Psoas muscle (tissue), 8 donors: ENCODE measurements around the gene ZCCHC3. TPM values are rescaled to one million over a fixed set of nuclear protein-coding genes. Genes with fewer than 3 reads are reported as not detected.
"Not testable (repeated sequence)": the region's sequence is repeated elsewhere in the genome, so short reads cannot be mapped to it uniquely, and the experiment has no call there.

Experiments
- ATAC-seq, 4 donors: fragments of 200-7000 bp; cut with Tn5 transposase; one replicate each; pipeline ENCODE4 v1.9.1; 2020; ENCODE audit warnings: moderate library complexity in 3 of 4, mild to moderate bottlenecking in 2 of 4
- DNase-seq, 2 donors: peaks; one replicate each; pipeline ENCODE4 v3.0.0-alpha.2; 2020
- H3K27ac ChIP-seq: fragments of 200-600 bp; one replicate; pipeline ENCODE4 v1.8.0; 2022
- H3K27me3 ChIP-seq, 3 donors: fragments of 200-600 bp in 1 of 3; one replicate each; pipeline versions ENCODE4 v1.6.1 to v1.8.0; 2013 to 2022; ENCODE audit warnings: low read length in 2 of 3, mild to moderate bottlenecking in 2 of 3, moderate library complexity in 1 of 3; ENCODE audit not compliant: insufficient read depth in 3 of 3
- H3K36me3 ChIP-seq, 2 donors: fragments of 200-600 bp in 1 of 2; one replicate each; pipeline versions ENCODE4 v1.6.1 to v1.8.0; 2013 to 2022; ENCODE audit warnings: low read depth in 1 of 2, mild to moderate bottlenecking in 1 of 2, moderate library complexity in 1 of 2; ENCODE audit not compliant: insufficient read depth in 1 of 2
- H3K4me1 ChIP-seq: fragments of 200-600 bp; one replicate; pipeline ENCODE4 v1.8.0; 2022
- H3K4me3 ChIP-seq: fragments of 200-600 bp; one replicate; pipeline ENCODE4 v1.8.0; 2022; ENCODE audit warnings: mild to moderate bottlenecking
- H3K9me3 ChIP-seq: fragments of 200-600 bp; one replicate; pipeline ENCODE4 v1.8.0; 2022
- CTCF ChIP-seq: fragments of 200-600 bp; IDR thresholded peaks from one replicate; pipeline ENCODE4 v1.8.0; 2022; ENCODE audit warnings: antibody characterized with exemption
- WGBS, 3 donors: extraction: QIAGEN DNeasy Blood & Tissue Kit; methylation state at CpG; one replicate each; pipeline versions ENCODE4 v1.1.6 to v1.1.7; 2013; 5-methylcytosine and 5-hydroxymethylcytosine counted together
- intact Hi-C, 2 donors: fragments of 100-400 bp; cut with DNase I; formaldehyde crosslinking; loops; one replicate each; pipeline versions ENCODE4 v1.11.0 to v1.14.2; 2022
- polyA plus RNA-seq, 3 donors: library from polyadenylated mRNA; stranded (reverse); fragments of 200-250 nt; gene quantifications; one replicate each; pipeline ENCODE4 v1.2.3, GENCODE V29; 2013
- total RNA-seq, 4 donors: library from RNA; stranded (reverse); fragmentation: NEBNext Ultra II Directional in 2 of 4; extraction: Animal tissue kit (Norgen Biotek cat#: 25700) in 2 of 4; gene quantifications; one replicate each; pipeline versions ENCODE4 v1.2.1 to v1.2.4, GENCODE V29; 2021 to 2023
- donor health status: healthy with polysubstance abuse.
- donor health status: DM: no; HTN: no; CAD: no; lungs with moderate emphysema.
- donor health status: Bipolar disorder and iron deficiency.
- donor health status: healthy.
- donor health status: DM: yes; HTN: yes; CAD: no.
- donor health status: DM: no; HTN: no; CAD: no.
- donor health status: DM: no; HTN: no; CAD: no.
- donor health status: DM: yes; HTN: yes; CAD: no.

Gene ZCCHC3
- total and polyA plus RNA-seq, 7 donors, result 6.8 to 10.2 (median 9.3) TPM

DNA sequence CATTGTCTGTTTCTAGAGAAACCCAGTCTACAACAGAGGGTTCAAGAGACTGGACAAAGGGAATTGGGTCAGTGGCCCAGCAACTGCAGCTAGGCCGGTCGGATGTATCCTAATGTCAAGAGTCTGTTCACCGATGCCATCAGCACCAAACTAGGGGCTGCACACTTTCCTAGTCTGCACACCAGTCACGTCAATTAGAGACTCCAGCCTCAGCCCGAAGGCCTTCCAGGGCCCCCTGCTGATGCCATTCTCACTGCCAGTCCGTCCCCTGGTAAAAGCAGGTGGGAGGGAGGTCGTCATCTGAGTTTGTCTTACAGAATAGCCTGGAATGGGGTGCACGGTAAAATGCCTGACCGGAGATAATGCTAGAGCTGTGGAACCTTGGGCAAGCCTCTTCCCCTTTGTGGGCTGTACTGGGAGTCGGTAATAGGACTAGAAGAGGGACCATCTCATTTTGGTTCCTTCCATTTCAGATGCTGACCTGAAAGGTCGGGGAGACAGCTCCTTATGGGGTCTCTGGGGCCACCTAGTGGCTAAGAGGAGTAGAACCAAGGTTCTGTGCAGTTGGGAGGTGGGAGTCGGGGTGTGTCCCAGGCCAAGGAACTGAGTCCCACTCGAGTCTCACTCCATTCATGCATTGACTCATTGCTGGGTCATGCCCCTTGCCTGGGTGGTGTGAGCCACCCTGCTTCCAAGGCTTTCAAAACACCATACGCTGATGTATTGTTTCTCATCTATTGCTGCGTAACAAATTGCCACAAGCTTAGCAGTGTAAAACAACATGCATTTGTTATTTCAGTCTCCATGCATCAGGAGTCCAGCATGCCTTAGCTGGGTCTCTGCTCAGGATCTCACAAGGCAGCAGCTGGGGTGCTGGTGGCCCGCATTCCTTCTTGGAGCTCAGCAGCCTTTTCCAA is 33.1 kb downstream of the ZCCHC3 start:
- H3K27ac ChIP-seq, result no peak overlapping the region
- H3K9me3 ChIP-seq, result no peaks in the 10 kb centered on the region
- no peaks in the 10 kb centered on the region for H3K27me3 ChIP-seq
- intact Hi-C loops, result loop anchor here in 1 of 2 donors (5.0 to 10.0 kb wide), 2 partner anchors 56 to 123 kb away; no protein-coding TSS in a partner anchor
- ATAC-seq, result peak; percentile 48 to 74 (median 63)
- DNase-seq, result peak; percentile 39 to 56
- no peaks in the 10 kb centered on the region for H3K36me3 ChIP-seq
- TF ChIP-seq CTCF, result peak; percentile 78
- WGBS, 3 donors, result 45 to 55% (median 46%) methylated on average over 16 of the region's 16 CpGs
- H3K4me3 ChIP-seq, result no peak overlapping the region
- H3K4me1 ChIP-seq, result no peaks in the 10 kb centered on the region

- no peak overlapping the region for H3K4me3 ChIP-seq
- DNase-seq, result no peak
- H3K36me3 ChIP-seq, result no peaks in the 10 kb centered on the region
- no peak for TF ChIP-seq CTCF
- no peaks in the 10 kb centered on the region for H3K4me1 ChIP-seq
- H3K27ac ChIP-seq, result no peak overlapping the region
- 95 to 97% (median 97%) methylated on average over 8 of the region's 8 CpGs for WGBS, 3 donors
- H3K27me3 ChIP-seq, result no peaks in the 10 kb centered on the region
- no peaks in the 10 kb centered on the region for H3K9me3 ChIP-seq
- ATAC-seq, result no peak
- intact Hi-C loops, result loop anchor here in 1 of 2 donors (5.0 to 10.0 kb wide), 2 partner anchors 60 to 127 kb away; no protein-coding TSS in a partner anchor
Measured at GRCh38 chr20:334578-334977, 37.2 kb downstream of the ZCCHC3 start.

- ATAC-seq, H3K36me3 ChIP-seq, DNase-seq, H3K4me1 ChIP-seq, H3K27ac ChIP-seq, H3K27me3 ChIP-seq, H3K9me3 ChIP-seq, H3K4me3 ChIP-seq: not testable (repeated sequence)
- whole genome bisulfite sequencing, 3 donors, result 86 to 90% (median 90%) methylated on average over 1 of the region's 1 CpG
- intact Hi-C loops, result loop anchor here in 1 of 2 donors (10.0 kb wide), 1 partner anchor 61 kb away; no protein-coding TSS in a partner anchor
Measured at GRCh38 chr20:336040-336439, 38.7 kb downstream of the ZCCHC3 start.

GRCh38 chr20:341682-342081 is 44.3 kb downstream of the ZCCHC3 start:
- peak in 2 of 4 donors; percentile 13 to 38 for ATAC-seq

More at GRCh38 chr20:341682-342081, 44.3 kb downstream of the ZCCHC3 start:
- Histone ChIP-seq H3K36me3 (no peaks in the 10 kb centered on the region), H3K4me1 (no peaks in the 10 kb centered on the region), H3K27ac (no peak overlapping the region), H3K27me3 (no peaks in the 10 kb centered on the region), H3K9me3 (no peaks in the 10 kb centered on the region), H3K4me3 (no peak overlapping the region)
- 69 to 70% (median 70%) methylated on average over 2 of the region's 2 CpGs for WGBS, 3 donors
- TF ChIP-seq CTCF, result no peak
- intact Hi-C loops, result no loop called here
- no peak for DNase-seq
